GM12865 (cell line): ENCODE data around the gene EFNA4.

Experiments used
- DNase-seq: peaks from one replicate; pipeline ENCODE4 v3.0.0; 2010; ENCODE audit warnings: low read depth
- H3K4me3 ChIP-seq: 2 replicates; pipeline ENCODE4 v1.5.1; 2011; ENCODE audit warnings: mild to moderate bottlenecking, low read depth, low read length, control low read depth
- TF ChIP-seq, protein P1 (sequence below): IDR thresholded peaks from 2 replicates; pipeline ENCODE4 v1.5.1; 2011; ENCODE audit warnings: low read length, control low read depth, low read depth, inconsistent platforms; ENCODE audit not compliant: insufficient read depth; ENCODE audit errors: missing control alignments

Gene EFNA4

DNA sequence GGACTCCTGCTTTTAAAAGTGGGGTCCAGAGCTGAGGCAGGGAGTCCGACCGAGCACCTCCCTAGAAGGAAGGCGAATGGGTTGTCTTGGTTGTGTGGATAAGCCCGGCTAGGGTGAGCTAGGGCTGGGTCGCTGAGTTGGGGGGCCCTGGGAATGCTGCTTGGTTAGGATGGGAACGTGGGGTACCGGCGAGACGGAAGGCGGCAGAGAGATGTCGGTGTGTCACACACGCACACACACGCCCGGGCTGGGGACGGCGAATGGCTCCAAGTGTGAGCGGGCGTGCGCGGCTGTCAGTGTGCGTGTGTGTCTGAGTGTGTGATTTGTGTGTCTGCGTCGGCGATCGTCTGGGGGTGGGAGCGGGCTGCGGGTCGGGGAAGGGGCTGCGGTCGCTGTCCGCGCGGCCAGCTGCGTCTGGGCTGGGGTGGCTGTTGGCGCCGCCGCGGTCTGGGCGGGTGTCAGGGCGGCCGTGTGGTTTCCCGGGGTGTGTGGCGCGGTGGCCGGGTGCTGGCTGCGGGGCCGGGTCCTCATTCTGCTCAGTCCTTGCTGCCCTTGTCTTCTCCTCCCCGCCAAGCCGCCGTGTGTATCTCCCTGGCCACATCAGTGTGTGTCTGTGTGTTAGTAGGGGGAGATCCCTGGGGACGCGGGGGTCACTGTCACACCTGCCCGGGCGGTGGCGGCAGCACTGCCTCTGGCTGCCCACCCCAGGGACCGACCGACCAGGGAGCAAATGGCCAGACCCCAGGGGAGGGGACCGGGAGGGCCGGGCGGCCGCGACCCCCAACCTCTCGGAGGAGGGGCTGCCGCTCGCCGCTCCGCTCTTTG is 16.2 kb downstream of the EFNA4 start:
- no peak overlapping the region for H3K4me3 ChIP-seq
- no peak for DNase-seq
- TF ChIP-seq, protein P1, sequence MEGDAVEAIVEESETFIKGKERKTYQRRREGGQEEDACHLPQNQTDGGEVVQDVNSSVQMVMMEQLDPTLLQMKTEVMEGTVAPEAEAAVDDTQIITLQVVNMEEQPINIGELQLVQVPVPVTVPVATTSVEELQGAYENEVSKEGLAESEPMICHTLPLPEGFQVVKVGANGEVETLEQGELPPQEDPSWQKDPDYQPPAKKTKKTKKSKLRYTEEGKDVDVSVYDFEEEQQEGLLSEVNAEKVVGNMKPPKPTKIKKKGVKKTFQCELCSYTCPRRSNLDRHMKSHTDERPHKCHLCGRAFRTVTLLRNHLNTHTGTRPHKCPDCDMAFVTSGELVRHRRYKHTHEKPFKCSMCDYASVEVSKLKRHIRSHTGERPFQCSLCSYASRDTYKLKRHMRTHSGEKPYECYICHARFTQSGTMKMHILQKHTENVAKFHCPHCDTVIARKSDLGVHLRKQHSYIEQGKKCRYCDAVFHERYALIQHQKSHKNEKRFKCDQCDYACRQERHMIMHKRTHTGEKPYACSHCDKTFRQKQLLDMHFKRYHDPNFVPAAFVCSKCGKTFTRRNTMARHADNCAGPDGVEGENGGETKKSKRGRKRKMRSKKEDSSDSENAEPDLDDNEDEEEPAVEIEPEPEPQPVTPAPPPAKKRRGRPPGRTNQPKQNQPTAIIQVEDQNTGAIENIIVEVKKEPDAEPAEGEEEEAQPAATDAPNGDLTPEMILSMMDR = no peak

DNA sequence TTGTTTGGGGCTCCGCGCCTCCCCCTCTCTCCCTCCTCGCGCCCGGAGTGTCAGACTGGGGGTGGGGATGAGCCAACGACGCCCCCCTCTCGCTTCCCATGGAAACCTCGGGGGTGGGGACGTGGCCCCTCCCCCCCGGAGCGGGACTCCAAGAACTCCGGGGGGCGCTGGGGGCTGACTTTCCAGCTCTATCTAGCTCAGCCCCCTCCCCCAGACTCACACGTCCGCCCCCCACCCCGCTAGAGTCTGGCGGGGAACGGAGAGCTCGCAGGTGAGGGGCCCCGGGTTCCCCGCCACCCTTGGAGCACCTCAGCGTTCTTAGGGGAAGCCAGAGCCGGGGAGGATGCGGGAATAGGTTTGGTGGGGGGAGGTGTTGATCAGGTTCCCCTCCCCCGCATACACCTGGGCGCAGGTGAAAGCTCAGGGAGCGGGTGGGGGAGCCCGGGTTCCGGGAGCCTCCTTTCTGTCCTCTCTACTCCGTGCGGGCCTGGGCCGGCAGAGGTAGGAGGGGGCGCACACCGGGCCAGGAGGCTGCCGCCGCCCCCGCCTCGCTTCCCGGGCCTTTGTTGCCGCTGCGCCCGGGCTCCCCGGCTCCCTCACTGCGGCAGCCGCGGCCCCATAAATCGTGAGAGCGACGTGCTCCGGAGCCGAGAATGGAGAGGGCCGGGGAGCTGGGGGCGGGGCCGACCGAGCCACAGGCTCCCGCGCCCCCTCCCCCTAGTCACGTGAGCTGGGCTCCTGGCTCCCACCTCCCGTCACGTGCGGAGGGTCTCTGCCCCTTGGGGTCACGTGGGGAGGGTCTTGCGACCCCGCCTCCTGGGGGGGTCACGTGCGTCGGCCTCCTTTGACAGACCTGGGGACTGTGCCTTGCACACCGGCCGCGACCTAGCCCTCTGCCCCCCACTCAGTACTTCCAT is 17.0 kb downstream of the EFNA4 start:
- DNase-seq = no peak
- TF ChIP-seq, protein P1 = no peak
- no peak overlapping the region for H3K4me3 ChIP-seq

DNA sequence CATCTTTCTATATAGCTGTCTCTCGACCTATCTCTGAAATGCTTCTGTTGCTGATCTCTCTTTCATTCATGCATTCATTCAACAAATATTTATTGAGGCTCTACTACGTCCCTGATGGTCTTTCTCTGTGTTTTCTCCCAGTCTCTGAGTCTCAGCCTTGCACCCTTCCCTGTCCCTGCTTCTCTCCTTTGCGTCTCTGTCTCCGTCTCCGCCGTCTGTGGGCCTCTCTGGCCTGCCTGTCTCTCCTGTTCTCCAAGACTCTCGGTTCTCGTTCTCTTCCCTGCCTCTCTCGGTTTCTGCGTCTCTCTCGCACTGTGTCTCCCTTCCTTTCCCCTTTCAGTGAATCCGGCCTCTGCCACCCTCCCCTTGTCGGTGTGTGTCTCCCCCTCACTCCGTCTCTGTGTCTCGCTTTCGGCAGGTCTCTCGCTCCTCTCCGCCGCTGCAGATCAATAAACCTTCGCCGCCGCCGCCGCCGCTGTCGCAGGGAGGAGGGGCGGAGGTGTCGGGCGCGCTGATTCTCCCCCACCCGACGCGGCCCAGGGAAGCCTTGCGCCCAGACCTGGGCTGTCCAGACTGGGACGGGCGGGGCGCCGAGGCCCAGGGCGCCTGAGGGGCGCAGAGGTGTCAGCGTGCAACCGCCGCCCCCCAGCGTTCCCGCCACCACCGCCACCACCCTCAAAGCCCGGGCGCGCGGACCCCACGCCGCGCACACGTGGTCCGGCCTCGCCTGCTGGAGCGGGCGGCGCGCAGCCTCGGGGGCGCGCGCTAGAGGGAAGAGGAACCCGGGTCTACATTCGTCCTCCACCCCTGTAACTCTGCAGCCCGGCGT is 18.1 kb downstream of the EFNA4 start:
- H3K4me3 ChIP-seq = no peak overlapping the region
- DNase-seq = no peak
- TF ChIP-seq, protein P1 = no peak

DNA sequence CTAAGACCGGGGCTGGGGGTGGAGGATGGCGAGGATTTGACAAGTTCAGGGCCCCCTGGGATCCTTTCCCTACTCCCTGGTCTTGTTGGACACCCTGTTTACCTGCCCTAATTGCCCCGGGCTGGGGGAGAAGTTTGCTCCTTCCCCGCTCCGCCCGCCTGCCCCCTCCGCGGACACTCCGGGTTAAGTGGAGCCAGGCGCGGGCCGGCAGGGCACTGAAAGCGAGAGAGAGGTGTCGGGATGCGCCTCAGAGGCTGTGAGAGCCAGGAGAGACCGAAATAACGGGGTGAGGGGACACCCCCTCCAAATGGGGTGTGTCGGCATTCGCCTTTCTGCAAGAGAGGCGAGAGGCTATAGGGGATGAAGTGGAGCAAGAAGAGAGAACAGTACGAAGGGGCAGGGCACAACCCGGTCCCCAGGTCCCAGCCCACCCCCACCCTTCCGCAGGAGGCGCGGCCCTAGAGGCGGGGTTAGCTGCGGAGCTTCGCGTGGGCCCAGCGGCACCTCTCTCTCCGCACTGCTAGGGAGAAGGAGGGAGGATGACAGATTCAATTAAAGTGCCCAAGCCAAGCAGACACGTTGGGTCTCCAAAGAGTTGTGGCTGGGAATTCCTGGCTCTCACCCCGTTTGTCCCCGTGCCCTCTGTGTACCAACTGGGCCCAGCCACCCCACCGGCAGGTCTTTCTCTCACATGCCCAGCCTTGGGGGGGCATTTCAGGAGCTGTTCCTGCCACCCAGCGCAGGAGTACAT is 18.9 kb downstream of the EFNA4 start:
- TF ChIP-seq, protein P1 = no peak
- DNase-seq = no peak
- H3K4me3 ChIP-seq = no peak overlapping the region

DNA sequence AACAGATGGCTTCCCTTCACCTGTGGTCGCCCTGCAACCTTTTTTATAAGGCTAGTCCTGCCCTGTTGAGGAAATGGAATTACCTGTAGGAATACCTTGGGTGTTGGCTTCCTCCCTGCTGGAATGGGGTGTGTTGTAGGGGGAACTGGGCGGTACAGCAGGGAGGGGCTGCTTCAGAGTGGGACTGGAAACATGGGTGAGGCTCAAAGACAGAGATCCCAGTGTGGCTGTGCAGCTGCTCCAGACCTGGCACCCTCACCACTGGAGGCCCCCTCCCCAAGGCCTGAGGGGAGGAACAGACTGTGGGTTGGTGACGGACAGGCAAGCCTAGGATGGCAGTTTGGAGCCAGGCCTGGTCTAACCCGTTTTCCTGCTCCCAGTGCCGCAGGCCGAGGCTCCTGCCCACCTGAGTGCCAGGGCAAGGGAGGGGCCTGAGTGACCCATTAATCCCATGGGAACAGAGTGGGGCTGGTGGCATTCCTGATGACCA is 19.6 kb downstream of the EFNA4 start:
- TF ChIP-seq, protein P1 = no peak
- no peak for DNase-seq
- H3K4me3 ChIP-seq = no peak overlapping the region
